HG03378 (cell line): ENCODE data around the gene ZSCAN10.
"Not testable (repeated sequence)": the region's sequence is repeated elsewhere in the genome, so short reads cannot be mapped to it uniquely, and the experiment has no call there.

Source experiments
- ATAC-seq: cut with Tn5 transposase; IDR thresholded peaks from one replicate; pipeline ENCODE4 v1.9.1; 2021; ENCODE audit warnings: mild to moderate bottlenecking, moderate library complexity; ENCODE audit not compliant: unreplicated experiment

The ZSCAN10 gene

DNA sequence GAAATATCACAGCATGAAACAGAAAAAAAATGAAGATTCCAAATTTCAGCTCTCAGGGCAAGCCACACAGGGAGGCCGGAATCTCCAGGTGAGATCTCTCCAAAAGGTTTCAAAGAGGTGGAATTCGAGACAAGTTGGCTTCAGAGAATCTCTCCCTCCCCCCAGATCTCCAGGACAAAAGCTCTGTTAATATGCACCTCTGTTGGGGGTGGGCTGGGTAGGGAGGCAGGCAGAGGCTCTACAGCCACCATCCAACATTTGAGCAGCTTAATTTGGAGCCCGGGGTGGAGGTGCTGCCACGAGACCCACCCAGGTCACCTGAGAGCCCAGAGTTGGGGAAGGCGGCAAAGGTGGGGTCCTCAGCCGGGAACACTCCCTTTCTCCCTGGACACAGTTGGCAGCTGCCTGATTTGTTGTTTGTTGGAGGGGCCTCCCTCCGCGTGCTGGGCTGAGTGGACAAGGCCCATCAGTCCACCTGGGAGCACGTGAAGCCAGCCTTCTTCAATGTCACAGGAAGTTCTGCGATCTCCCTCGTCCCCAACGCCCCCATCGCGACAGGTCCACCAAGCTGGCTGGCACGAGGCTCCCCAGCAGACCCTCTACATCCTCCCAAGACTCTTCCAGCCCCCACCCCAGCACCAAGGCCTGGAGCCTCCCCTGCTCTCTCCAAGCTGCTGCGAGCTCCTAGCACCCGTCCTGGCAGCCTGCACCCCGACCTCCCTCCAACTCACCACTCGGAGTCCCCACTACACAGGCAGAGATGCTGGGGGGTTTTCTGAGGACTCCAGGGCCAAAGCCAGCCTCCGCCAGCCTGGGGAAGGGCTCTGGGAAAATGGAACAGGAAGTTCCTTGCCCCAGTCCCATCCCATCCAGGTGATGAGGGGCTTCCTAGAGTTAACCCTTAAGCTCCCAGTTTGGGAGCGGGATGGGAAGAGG is at the start of gene ZSCAN10:
TSS of gene ZSCAN10 (minus strand) at position 836 of the 936 bp plus-strand sequence. CDS start 6,357 bp downstream, outside the sequence.
- no peak for ATAC-seq

DNA sequence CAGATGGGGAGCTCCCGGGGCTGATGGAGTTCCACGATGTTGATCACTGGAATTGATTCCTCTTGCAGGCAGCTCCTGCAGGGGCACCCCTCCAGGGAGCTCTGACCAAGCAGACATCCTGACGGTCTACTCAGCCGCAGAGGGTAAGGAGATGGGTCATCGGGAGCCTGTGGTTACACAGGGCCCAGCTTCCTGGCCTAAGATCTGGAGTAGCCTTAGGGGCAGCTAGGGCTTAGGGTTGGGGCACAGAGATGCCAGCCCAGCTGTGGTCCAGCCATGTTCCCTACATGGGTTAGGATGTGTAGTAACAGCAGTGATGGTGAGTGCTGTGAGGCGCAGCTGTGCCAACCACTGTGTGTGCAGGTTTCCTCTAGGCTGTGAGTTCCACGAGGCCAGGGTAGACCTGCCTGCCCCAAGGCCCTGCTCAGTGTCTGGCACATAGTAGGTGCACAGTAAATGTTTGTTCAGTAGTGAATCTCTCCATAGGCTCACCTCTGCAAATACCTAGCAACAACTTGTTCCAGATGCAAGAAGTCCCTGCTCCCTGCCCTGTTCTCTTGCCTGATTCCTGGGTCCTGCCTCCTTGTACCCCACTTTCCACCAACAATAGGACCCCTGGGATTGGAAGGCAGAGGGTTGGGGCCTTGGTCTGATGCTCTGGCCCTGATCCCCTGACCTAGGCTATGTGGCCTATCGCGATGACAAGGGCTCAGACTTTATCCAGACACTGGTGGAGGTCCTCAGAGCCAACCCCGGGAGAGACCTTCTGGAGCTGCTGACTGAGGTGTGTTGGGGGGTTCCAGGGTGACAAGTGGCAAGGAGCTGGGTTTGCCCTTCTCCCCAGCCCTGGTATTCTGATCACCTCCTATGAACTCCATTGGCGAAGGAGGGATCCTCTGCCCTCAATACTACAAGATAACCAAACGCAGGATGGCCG is 49.4 kb upstream of the ZSCAN10 start:
- no peak for ATAC-seq

DNA sequence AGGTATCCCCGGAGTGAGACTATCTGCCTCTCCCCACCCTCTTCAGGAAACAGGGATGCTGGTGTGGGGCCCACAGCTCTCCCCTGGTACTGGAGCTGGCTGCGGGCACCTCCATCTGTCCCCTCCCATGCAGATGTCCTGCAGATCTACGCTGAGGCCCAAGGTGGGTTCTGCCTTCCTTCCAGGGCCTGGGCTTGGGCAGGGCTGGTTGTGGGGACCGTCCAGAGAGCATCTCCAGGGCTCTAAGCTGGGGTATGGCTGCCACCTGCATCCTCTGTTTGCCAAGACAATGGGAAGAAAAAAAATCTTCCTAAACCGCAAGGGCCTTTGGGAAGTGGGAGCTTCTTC is 48.6 kb upstream of the ZSCAN10 start:
- no peak for ATAC-seq

DNA sequence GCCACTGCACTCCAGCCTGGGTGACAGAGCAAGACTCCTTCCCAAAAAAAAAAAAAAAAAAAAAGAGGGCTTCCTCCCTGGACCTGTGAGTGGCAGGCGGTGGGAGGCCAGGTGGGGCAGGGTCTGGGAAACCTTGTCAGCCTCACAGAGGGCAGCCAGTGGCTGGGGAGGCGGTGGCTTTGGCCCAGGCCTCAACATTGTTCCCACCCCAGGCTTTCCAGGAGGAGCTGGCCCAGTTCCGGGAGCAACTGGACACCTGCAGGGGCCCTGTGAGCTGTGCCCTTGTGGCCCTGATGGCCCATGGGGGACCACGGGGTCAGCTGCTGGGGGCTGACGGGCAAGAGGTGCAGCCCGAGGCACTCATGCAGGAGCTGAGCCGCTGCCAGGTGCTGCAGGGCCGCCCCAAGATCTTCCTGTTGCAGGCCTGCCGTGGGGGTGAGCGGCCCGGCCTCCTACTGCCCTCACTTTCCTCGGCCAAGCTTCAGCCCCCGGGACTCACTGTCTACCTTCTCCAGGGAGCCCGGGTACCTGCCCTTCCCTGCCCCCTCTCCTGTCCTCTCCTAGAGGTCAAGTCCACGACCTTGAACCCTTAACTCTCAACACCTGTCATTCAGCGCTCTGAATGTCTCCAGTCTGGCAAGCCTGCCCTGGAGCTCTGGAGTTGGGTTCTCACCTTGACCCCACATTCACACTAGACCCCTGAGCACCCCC is 48.1 kb upstream of the ZSCAN10 start:
- ATAC-seq = no peak

DNA sequence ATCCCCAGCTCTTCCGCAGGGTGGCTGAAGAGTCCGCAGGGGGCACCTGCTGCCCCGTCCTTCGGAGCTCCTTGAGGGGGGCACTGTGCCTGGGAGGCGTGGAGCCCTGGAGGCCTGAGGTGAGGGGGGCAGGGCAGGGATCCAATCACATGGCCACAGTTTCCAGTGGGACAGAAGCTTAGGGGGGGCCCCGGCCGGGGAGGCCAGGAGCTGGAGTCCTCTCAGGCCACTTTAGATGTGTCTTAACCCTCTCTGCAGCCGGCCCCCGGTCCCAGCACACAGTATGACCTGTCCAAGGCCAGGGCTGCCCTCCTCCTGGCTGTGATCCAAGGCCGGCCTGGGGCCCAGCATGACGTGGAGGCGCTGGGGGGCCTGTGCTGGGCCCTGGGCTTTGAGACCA is 46.6 kb upstream of the ZSCAN10 start:
- no peak for ATAC-seq

DNA sequence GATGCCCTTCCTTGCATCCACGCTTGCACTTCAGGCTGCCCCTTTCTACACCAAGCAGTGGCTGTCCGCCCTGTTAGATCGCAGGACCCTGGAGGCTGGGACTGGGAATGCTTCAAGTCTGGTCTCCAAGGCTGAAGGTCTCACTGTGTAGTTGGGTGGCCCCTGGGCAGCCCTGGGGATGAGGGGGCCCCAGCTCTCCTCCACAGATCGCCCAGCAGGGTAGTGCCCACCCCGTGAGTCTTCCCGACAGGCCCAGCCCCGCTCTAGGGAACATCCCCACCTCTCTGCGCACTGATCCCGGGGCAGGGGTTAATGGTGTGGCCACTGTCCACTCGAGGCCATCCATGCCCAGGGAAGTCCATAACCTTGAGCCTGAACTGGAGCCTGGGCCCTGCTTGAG is 46.1 kb upstream of the ZSCAN10 start:
- ATAC-seq = no peak

DNA sequence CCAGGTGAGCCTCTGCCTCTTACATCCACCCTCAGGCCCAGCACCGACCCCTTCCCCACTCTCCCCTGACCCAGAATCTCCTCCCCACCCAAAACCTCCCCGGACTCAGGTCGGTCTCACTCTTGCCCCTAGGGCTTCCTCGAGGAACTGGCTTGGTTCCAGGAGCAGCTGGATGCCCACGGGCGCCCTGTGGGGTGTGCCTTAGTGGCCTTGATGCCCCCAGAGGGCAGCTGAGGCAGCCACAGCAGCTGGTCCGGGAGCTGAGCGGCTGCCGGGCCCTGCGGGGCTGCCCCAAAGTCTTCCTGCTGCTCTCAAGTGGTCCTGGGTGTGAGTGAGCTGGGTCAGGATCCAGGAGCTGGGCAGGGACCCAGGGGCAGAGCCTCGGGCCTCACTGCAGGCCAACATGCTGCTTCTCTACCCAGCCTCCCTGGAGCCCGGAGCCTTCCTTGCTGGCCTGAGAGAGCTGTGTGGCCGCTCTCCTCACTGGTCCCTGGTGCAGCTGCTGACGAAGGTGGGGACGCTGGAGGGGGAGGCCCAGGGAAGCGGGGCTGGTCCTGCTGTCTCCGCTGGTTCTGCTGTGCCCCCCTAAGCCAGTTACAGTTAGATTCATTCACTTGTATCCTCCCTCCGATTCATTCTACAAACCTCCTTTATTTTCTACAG is 45.4 kb upstream of the ZSCAN10 start:
- no peak for ATAC-seq

DNA sequence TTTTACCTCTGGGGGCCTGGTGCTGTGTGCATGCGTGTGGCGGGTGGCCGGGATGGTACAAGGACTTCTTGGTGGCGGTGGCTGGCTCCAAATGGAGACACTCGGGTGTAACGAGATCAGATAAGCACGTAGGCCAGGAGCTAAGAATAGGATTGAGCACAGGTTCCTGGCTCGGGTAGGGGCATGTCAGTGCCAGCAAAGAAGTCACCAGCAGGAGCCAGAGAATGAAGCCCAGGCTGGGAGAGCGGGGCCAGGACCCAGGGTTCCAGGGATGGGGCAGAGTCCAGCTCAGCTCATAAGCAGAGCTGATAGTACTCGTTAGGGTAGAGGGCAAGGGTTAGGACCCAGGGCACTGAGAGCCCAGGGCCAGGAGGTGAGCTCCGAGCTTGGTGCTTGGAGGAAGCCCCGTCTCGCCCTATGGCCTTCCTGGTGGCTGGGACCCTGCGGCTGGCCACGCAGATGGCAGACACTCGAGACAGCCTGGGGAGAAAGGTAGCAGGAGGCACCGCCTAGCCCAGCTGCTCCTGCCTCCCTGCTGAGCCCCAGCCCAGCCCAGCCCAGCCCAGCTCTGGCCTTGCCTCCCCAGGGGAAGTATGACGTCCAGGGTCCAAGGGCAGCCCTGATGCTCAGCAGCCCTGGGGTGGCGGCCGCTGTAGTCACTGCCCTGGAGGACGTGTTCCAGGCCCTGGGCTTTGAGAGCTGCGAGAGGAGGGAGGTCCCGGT is 44.7 kb upstream of the ZSCAN10 start:
- ATAC-seq = no peak

DNA sequence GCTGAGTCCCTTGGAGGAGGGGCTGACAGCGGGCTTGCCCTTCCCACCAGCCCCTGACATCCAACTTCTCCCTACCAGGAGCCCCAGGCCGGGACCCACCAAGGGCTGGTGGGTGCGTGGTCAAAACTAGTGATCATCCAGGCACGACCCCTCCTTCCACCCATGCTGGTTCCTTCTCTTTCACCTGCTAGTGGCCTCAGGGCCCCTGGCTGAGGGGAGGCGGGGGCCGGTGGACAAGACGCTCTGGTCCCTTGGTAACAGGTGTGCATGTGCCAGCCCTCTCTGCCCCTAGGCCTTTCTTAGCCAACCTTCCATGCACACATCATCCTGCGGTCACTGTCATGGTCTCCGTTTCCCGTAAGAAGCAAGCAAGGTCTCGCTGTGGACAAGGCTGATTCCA is 44.1 kb upstream of the ZSCAN10 start:
- no peak for ATAC-seq

DNA sequence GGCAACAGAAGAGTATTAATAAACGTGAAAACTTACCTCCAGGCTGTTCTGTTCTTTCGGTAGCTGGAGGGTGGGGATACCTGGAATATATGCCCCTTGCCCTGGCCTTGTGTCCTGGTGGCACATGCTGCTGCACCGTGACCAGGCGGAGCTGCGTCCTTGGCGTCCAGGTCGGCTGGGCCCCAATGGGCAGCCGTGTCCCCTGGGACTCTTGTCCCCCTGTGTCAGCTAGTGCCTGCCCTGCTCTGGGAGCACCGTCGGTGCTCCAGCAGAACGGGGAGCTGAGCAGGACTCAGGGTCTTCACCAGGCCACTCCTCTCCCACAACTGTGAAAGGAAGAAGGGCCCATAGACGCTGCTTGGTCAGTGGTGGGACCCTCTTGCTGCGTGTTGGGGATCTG is 43.7 kb upstream of the ZSCAN10 start:
- ATAC-seq = no peak

DNA sequence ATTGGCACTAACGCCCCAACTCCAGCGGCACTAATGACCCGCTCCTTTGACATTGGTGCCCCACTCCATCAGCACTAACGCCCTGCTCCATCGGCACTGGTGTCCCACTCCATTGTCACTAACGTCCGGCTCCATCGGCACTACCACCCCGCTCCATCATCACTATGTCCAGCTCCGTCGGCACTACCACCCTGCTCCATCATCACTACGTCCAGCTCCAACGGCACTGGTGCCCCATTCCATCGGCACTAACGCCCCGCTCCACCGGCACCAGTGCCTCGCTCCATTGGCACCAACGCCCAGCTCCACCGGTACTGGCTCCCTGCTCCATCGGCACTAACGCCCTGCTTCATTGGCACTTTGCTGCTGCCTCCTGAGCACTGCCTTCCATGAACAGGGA is 43.2 kb upstream of the ZSCAN10 start:
- no peak for ATAC-seq

DNA sequence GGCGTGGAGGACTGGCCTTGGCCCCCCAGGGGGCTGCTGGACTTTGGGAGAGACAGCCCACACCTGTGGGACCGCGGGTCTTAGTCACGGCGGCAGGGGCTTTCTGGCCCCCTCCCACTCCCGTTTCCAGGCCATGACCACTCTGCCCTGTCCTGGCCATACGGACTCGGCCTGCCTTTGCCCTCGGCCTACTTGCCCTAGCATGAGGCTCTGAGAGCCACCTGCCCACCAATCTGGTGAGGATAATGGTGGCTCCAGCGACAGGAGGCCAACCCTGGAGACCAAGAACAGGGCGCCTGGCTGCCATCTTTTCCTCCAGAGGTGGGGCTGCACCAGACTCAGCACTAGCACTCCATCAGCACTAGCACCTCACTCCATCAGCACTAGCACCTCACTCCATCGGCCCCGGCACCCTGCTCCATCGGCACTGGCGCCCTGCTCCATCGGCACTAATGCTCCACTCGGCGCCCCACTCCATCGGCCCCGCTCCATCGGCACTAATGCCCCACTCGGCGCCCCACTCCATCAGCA is 42.8 kb upstream of the ZSCAN10 start:
- no peak for ATAC-seq

DNA sequence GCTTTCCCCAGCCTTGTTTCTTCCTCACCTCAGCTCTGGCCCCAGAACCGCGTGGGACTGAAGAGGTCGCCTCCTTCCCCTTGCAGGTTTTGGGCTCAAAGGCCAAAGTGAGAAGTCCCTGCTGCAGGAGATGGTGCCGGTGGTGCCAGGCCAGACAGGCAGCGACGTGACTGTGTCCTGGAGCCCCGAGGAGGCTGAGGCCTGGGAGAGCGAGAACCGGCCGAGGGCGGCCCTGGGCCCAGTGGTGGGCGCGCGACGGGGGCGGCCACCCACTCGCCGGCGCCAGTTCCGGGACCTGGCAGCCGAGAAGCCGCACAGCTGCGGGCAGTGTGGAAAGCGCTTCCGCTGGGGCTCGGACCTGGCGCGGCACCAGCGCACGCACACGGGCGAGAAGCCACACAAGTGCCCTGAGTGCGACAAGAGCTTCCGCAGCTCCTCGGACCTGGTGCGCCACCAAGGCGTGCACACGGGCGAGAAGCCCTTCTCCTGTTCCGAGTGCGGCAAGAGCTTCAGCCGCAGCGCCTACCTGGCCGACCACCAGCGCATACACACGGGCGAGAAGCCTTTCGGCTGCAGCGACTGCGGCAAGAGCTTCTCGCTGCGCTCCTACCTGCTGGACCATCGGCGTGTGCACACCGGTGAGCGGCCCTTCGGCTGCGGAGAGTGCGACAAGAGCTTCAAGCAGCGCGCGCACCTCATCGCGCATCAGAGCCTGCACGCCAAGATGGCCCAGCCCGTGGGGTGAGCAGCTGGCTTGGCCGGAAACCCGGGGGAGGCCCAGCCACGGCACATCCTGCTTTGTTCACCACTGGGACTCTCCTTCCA is 41.7 kb upstream of the ZSCAN10 start:
- no peak for ATAC-seq

DNA sequence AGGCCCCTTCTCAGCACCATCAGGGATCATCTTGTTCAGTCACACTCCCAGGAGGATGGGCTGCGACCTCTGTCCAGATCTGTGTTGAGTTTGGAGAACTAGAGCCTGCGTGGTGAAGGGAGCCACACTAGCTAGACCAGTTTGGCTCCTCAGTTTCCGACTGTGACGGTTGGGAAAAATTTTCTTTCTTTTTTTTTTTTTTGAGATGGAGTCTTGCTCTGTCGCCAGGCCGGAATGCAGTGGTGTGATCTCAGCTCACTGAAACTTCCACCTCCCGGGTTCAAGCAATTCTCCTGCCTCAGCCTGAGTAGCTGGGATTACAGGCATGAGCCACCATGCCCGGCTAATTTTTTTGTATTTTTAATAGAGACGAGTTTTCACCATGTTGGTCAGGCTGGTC is 40.5 kb upstream of the ZSCAN10 start:
- not testable (repeated sequence) for ATAC-seq

DNA sequence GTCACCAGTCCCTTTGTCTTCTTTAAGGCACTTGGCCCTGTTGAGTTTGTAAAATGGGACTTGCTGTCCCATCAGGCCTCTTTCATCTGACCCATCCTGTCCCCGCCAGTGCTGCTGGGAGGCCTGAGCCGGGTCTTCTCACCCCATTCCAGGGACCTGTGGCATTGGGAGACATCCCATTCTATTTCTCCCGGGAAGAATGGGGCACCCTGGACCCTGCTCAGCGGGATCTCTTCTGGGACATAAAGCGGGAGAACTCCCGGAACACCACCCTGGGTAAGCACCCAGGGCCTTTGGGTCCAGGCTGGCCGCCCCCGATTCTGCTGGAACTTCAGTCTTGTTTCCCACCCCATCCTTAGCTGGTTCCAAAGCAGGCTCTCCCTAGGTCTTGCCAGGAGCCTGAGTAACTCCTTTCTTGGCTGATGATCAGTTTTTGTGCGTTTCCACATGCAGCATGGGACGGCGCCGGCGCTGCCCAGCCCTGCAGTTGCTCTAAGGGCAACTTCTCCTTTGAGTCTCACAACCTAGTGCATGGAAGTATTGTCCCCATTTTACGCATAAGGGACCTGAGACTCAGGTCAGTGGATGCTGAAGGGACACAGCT is 39.8 kb upstream of the ZSCAN10 start:
- ATAC-seq = no peak

DNA sequence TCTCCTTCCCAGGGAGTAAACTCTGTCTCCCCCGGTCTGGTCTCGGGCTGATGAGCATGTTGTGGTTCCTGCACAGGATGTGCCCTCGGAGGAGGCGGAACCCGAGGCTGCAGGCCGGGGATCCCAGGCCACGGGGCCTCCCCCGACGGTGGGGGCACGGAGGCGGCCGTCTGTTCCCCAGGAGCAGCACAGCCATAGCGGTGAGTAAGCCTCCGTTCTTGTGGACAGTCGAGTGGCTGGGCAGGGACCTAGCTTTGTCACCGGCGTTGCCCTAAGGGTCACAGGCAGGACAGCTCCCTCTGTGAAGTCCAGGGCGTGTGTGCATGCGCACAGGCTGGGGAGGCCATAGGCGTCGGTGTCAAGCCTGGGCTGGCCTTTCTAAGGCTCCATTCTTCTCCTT is 39.2 kb upstream of the ZSCAN10 start:
- no peak for ATAC-seq

DNA sequence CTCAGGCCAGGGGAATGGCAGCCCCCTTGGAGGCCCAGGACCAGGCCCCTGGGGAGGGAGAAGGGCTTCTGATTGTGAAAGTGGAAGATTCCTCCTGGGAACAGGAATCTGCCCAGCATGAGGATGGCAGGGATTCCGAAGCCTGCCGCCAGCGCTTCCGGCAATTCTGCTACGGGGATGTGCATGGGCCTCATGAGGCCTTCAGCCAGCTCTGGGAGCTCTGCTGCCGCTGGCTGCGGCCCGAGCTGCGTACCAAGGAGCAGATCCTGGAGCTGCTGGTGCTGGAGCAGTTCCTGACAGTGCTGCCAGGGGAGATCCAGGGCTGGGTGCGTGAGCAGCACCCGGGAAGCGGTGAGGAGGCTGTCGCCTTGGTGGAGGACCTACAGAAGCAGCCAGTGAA is 38.2 kb upstream of the ZSCAN10 start:
- ATAC-seq = no peak

DNA sequence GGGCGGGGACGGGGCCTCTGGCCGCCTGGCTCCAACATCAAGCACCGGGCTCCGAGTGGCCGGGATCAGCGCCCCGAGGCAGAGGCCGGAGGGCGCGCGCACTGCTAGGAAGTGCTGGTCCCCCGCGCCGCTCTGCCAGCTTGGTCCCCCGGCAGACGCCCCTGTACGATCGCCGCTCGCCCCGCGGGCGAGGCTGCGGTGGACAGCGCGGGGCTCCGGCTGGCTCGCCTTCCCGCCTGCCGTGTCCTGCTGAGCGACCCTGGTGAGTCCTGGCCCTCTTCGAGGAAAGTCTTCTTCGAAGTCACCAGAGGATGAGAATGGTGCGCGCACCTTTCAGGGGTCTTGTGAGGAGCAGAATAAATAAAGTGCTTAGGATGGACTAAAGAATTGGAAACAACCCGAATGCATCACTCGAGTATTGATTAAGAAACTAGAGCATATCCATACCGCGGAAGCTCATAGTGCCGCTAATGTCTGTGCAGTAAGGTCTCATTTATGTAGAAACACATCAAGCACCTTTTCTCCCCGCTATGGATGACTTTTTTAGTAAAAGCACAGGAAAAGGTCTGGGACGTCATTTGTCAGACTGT is 36.1 kb upstream of the ZSCAN10 start:
- ATAC-seq = peak; percentile 25
